HL-60/S4 (cell line): ENCODE results near the gene ANXA10.
"Not testable (repeated sequence)": the region's sequence is repeated elsewhere in the genome, so short reads cannot be mapped to it uniquely, and the experiment has no call there.

ENCODE experiments used
- in situ Hi-C: fragments of 300-500 bp; cut with MboI; formaldehyde crosslinking; loops from 2 replicates; pipeline ENCODE4 v1.14.3; 2022; ENCODE audit warnings: low sequenced_read_pairs

ANXA10 gene

DNA sequence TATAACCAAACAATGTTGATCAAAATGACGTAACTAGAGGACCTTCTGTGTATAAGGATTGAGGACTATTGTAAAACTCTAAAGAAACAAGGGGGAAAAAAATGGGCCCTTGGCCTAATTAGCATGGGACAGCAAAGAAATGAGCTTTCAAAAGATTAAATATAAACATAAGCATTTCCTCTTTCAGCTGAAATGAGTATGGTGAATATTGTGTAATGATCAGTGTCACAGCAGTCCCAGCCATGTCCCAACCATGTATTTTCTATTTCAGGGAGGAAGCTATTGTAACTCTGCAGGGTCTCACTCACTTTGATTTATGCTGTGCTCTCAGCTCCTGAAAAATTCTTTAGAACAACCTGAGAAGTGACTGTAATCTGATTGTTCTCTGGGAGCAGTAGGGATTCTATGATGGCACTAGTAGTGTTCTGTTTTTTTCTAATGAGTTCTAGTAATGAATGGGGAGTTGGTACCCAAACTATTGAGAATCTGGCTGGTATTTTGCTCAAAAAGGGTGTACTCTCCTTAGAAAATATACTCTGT is 25.8 kb downstream of the ANXA10 start:
- in situ Hi-C loops: no loop called here

DNA sequence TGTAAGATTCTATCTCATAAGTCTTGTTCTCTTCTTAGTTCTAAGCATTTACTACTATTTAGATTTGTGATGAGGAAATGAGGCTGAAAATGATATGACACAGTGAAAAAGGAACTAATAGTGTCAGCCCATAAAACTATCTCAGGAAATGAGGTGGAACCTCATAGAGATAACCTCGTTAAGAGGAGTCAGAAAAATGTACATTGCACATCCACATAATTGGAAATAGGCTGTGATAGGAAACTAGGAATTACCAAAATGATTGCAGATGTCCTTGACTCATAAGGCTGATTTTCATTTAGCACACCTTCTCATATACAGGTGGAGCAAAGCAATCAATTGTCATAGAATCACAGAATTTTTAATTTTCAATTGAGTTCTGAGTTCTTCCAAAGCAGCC is 26.8 kb downstream of the ANXA10 start:
- in situ Hi-C loops: no loop called here

DNA sequence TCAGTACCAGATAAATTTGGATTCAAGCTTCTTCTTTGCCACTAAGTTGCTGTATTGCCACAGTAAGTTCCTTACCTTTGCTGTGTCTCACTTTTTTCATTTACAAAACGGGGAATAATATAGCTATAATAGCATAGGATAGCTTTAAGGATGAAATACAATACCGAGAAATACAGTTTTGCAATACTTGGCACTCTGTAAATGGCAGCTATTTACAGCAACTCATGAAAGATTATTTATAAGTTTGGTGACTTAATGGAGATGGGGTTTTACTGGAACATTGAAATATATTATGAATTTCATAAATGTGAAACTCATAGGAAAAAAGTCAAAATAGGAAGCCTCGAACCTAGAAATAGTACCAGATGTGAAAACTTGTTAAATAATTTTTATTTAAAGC is 27.6 kb downstream of the ANXA10 start:
- in situ Hi-C loops: no loop called here

DNA sequence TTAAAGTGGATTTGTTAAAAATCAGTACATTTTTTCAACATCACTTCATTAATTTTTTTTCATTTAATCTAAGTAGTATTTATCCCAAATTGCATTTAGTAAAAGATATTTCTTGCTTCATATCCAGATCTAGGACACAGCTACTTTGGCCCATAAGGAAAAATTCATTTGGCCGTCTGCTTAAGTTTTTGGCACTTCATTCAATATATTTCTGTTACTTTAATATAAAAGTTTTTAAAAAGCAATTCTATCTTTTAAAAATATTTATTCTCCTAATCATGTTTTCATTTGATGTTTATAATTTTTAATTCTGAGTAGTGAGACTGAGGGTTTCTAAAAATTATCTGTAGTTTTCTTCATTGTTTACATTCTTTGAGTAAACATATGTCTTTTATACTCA is 28.5 kb downstream of the ANXA10 start:
- in situ Hi-C loops: no loop called here

DNA sequence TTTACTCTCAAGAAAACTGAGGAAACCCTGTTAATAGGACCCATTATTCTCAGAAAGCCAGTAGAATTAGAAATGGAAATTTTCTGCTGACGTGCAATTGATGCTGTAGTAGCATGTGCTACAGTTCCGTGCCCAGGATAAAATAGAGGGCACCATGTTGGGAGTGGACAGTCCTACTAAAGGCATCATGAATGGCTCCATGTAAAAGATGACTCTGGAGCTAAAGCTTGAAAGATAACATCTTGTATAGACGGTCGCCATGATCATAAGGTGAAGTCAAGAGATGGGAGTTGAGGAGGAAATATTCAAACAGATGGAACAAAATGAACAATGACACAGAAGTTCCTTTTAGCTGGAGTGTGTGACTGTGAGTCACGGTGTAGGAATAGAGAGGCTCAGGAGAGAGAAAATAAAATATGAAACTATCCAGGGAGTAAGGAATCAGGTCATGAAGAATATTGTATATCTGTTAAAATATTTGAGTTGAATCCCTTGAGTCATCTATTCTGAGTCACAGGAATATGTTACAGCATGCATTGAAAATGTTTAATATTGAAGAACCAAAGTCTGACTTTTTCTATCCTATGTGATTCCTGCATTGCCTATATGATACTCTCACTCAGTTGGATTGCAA is 31.8 kb downstream of the ANXA10 start:
- in situ Hi-C loops: no loop called here

DNA sequence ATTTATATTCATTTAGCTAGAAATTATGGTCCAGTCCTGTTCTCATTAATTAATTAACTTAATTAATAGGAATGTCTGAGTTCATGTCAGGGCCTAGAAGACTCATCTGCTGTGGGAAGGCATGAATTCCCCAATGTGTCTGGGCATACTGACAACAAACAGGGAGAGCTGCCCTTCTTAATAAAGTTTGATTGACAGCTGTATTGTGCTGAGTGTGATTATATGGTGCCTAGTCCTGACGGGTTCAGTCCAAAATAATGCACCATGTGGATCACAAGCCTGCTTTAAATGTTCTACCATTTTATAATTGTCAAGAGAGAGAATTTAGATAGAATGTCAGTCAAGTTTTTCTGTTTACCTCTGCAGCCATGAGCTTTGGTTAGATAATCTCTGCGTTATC is 34.6 kb downstream of the ANXA10 start:
- in situ Hi-C loops: no loop called here

DNA sequence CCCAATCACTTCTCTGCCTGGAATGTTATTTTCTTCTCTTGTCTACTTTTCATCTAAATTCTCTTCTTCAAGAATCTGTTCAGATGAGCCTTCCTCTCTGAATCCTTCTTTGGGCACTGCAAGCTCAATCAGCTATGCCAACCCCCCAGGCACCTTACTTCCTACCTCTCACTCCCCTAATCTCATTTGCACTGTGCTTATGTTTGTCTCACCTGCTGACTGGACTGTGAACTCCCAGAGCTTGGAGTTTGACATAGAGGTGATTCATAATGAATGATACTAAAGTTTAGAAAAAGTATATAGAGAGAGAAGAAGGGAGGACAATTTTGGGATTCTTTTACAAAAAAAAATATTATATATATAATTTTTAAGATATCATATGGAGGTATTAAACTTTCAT is 36.3 kb downstream of the ANXA10 start:
- in situ Hi-C loops: no loop called here

DNA sequence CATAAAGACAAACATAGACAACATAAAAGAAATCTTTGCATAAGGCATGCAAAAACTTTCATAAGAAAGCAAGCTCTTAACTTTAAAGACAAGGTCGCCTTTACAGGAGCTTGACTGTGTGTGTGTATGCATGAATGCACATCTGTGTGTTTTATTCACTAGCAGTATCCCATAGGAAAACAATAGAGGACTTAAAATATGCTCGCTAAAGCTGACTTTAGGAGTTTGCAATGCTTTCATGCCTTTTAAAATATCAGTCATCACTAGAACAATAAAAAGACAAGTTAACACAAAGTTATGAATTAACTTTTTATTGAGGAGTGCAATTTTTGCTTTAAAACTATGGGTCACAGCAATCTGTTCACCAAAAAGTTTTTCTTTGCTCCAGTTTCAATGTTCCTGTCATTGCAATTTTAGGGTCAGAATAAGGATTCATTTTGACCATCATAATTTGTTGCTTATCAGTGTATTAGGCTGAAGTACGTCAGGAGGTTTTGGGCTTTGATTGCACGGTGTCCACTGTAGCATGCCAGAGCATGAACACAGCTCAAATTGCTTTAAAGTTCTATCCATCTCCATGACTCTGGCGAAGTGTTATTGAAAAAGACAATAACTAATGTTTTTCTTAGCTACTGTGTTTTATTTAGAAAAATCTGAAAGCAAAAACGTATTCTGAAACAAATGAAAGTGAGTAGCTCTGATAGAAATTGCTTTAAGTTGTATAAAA is 36.9 kb downstream of the ANXA10 start:
- in situ Hi-C loops: no loop called here

DNA sequence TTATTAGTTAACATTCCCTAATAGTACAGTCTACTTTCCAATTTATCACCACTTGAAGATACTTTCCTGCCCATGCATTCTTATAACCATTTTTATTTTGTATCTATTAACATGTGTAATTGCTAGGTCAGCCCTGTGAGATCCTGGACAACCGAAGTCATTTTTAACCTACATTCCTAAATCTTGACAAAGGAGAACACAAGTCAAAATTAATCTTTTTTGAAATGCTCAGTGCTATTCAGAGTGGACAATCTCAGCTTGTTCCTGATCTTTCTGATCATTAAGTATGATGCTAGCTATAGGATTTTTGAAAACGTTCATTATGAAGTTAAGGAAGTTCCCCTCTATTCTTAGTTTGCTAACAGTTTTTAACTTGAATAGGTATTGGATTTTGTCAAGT is 37.5 kb downstream of the ANXA10 start:
- in situ Hi-C loops: no loop called here

DNA sequence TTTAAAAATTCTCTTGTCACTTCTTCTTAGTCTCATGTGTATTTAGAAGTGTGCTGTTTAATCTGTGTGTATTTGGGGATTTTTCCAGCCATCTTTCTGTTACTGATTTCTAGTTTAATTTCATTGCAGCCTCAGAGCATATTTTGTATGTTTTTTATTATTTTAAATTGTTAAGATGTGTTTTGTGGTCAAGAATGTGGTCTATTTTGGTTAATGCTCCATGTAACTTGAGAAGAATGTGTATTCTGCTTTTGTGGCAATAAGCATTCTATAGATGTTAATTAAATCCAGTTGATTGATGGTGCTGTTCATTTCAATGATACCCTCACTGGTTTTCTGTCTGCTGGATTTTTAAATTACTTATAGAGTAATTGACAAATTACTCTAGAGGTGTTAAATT is 38.9 kb downstream of the ANXA10 start:
- in situ Hi-C loops: no loop called here

DNA sequence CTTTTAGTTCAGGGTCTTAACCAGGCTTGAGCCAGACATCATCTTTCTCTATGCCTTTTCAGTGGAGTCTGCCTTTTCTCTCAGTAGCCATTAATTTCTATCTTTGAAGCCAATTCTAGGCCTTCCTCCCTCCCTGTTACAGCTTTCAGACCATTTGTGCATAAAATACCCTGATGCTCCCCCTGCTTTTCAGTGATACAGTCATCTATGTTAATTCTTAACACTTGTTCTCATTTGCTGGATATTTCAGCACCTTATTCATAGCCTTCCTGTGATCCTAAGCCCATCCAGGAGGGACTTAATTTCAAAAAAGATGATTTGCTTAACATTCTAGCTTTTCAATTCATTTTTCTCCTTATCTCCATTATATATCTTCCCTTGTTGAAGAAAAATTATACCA is 42.3 kb downstream of the ANXA10 start:
- in situ Hi-C loops: no loop called here

DNA sequence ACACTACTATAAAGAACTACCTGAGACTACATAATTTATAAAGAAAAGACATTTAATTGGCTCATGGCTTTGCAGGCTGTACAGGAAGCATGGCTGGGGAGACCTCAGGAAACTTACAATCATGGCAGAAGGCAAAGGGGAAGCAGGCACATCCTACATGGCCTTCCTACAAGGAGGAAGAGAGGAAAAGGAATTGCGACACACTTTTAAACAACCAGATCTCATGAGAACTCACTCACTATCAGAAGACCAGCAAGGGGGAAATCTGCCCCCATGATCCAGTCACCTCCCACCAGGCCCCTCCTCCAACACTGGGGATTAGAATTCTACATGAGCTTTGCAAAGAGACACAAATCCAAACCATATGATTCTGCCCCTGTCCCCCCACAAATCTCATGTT is 43.5 kb downstream of the ANXA10 start:
- in situ Hi-C loops: not testable (repeated sequence)

DNA sequence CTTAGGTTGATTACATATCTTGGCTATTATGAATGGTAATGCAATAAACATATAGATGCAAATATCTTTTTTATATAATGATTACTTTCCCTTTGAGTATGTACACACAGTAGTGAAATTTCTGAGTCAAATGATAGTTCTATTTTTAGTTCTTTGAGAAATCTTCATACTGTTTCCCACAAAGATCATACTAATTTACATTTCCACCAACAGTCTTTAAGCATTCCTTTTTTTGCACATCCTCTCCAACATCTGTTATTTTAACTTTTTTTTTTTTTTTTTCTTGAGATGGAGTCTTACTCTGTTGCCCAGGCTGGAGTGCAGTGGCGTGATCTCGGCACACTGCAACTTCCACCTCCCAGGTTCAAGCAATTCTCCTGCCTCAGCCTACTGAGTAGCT is 45.4 kb downstream of the ANXA10 start:
- in situ Hi-C loops: not testable (repeated sequence)

DNA sequence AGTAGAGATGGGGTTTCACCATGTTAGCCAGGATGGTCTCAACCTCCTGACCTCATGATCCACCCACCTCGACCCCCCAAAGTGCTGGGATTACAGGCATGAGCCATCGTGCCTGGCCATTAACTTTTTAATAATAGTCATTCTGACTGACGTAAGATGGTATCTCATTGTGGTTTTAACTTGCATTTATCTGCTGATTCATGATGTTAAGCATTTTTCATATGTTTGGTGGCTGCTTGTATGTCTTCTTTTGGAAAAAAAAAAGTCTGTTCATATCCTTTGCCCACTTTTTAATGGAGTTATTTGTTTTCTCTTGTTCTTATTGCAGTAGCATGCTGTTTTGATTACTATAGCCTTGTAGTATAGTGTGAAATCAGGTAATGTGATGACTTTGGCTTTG is 45.8 kb downstream of the ANXA10 start:
- in situ Hi-C loops: no loop called here

DNA sequence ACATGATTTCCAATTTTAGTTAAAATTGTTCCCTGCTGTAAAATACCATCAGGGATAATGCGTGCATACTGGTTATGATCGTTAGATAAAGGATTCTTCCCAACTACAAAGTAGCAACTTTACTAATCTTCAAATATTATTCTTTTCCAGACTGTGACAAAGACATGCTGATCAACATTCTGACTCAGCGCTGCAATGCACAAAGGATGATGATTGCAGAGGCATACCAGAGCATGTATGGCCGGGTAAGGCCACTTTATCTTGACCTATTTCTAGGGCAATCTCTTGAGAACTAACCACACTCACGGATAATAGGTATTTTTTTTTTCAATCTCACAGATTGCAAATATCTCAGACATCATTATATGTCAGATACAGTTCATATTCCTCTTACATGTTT is 47.0 kb downstream of the ANXA10 start:
- in situ Hi-C loops: no loop called here

DNA sequence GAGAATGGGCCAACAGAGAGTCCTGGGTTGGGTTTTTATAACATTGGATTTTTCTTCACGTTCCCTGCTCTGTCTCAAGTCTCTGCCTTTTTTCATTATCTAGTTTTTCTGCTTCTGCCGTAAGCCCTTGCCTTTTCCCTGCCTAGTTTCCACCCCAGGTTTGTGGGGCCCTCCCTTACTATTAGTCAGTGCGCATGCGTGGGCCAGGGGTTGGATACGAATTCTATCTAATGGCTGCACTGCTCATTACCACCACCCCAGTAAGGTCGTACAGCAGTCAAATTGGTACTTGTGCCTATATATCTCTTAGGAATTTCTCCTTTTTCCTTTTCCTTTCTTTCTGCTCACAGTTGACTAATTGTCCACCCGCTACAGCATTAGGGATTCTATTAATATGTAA is 49.4 kb downstream of the ANXA10 start:
- in situ Hi-C loops: no loop called here

DNA sequence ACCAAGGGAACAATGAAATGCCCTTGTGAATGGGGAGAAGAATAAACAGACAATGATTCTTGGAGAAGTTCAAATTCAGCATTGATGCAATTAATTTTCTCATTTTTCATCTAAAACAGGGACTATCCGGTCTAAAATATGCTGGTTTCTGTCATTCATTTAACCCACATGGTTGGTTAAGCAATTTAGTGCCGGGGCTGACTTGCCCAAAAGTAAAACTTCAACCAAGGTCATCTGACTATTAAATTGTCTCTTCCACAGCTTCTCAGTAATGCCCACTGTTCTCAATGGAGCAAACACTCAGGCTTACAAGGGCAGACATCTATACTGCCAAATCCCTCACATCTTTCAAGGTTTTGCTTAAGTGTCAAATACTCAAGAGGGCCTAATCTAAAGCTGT is 51.3 kb downstream of the ANXA10 start:
- in situ Hi-C loops: no loop called here

DNA sequence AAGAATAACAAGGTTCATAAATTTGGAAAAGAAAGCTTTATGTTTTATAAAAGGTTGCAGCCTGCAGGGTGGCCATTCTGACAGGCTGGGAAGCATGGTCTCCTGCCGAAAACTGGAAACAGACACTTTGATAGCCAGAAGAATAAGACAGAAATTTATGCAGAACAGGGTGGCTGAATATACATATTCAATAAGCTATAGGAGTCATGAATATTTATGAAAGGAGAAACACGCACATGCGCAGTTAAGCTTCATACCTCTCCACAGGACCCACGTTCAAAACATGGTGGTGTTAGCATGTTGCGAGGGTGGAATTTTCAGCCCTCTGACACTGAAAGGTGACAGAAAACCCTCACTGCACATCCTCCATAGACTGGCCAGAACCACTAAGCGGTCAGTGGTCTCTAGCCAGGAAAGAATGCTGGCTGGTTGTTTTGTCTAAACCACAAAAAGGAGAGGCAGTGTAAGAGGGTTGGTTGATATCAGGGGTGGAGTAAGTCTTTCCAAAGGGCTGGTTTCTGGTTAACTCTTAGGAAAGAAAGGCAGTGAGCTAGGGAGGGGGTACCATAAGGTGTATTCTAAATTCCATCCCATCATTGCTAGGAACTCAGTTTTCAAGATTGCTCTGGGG is 58.2 kb downstream of the ANXA10 start:
- in situ Hi-C loops: no loop called here

DNA sequence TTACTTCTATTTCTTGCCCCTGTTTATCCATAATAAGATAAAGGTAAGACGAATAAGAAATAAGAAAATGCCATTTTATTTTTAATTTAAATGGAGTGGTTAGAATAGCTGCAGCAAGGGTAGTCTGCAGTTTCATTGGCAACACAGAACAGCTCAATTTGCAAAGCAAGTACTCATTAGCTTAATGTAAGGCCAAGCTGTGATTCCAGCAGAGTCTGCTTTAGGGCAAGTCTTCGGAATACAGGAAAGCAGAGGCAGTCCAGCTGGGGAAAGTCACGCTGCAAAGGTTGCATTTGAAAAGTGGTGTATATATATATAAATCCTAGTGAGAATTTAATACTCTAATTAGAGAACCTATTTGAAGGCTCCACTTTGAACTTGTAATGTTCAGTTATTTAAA is 59.0 kb downstream of the ANXA10 start:
- in situ Hi-C loops: no loop called here

DNA sequence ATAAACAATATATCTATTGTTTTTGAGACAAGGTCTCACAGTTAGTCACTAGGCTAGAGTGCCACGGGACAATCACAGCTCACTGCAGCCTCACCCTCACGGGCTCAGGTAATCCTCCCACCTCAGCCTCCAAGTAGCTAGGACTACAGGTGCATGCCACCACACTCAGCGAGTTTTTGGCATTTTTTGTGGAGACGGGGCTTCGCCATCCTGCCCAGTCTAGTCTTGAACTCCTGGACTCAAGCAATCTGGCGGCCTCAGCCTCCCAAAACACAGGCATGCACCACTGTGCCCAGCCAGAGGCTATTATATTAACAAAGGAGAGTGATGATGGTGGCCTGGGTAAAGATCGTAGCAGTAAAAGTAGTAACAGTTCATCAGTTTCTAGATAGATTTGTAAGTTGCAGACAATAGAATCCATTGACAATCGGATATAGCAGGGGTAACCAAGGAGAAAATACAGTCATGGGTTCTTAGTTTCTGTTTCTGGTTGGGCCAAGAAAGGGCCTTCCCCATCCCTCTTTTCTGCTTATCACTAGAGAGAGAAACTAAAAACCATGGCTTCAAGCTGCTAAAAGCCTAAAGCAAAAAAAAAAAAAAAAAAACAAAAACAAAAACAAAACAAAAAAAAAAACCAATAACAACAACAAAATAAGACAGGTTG is 60.6 kb downstream of the ANXA10 start:
- in situ Hi-C loops: no loop called here

DNA sequence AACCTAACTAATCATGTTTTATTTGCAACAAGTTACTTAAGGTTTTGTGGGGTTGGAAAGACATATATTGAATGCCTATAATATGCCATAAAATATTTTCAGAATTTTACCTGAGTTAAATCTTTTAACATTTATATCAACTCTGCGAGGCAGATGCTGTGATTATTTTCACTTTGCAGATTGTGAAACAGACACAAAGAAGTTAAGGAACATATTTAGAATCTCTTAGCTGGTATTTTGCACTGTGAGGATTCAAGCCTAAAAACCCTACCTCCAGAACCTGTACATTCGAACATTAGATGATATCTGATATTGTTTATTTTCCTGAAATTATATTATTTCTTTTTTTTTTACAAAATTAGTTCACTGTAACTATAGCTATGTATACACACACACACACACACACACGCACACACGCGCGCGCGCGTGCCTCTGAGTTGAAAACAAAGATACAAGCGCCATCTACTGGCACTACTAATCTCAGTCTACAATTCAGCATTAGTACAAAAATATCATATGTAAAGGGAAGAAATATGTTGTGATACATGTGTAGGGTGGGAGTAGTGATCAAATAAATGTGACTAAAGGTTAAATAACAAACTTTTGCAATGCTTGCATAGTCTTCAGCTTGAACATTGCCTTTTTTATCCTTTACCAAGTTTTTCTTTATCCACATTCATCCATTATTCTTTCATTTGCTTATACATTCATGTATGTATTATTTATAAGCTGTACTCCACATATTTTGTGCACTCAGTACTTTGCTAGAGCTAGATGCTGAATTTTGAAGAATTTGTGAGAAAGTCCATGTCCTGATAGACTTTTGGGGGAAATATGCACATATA is 61.5 kb downstream of the ANXA10 start:
- in situ Hi-C loops: no loop called here
